Endothelial cell of umbilical vein (primary cell): ENCODE measurements around the gene WDFY3. TPM values are rescaled to one million over a fixed set of nuclear protein-coding genes. Genes with fewer than 3 reads are reported as not detected.

Source experiments
- BruUV-seq: library from RNA; stranded (reverse); fragments of 400-500 nt; replicated peaks from 2 replicates; lab custom pipeline; 2021; lab: Mats Ljungman, UMichigan
- CTCF ChIA-PET: fragments of 300-600, 350-600 bp; sonication (Branson Sonifier 250); formaldehyde crosslinking; loops from one replicate; lab custom pipeline; 2021; ENCODE audit warnings: antibody characterized with exemption, inconsistent platforms; lab: Charles Lee
- POLR2A ChIA-PET: fragments of 300-600, 350-600 bp; sonication (Branson Sonifier 250); formaldehyde crosslinking; loops from one replicate; lab custom pipeline; 2021; ENCODE audit warnings: antibody characterized with exemption, inconsistent platforms; lab: Charles Lee
- DNase-seq: peaks from one replicate; pipeline ENCODE4 v3.0.0-alpha.2; 2011; ENCODE audit warnings: low read depth, low spot score
- FAIRE-seq: peaks from 2 replicates; lab custom pipeline; 2011; peaks lifted over from hg19 to GRCh38; lab: Jason Lieb, UNC
- H2AFZ ChIP-seq: 2 replicates; pipeline ENCODE4 v1.6.0; 2012; ENCODE audit warnings: low read depth, low read length, control low read depth, inconsistent platforms
- H3K27ac ChIP-seq: 2 replicates; pipeline ENCODE4 v1.5.1; 2011; ENCODE audit warnings: low read depth, mild to moderate bottlenecking, control low read depth, low read length, moderate library complexity; ENCODE audit not compliant: insufficient read depth
- H3K27me3 ChIP-seq, 2 experiments: 2 replicates each; pipeline versions ENCODE4 v1.6.0 to v1.6.1; 2011; ENCODE audit warnings: low read length in 2 of 2, mixed read lengths in 1 of 2; ENCODE audit not compliant: control insufficient read depth in 2 of 2, insufficient read depth in 2 of 2
- H3K36me3 ChIP-seq, 2 experiments: 2 replicates in 1 of 2; 3 replicates in 1 of 2; pipeline ENCODE4 v1.5.1; 2011; ENCODE audit warnings: low read length in 2 of 2, mild to moderate bottlenecking in 1 of 2, moderate library complexity in 1 of 2; ENCODE audit not compliant: control insufficient read depth in 2 of 2, insufficient read depth in 2 of 2; ENCODE audit errors: extremely low read depth in 1 of 2
- H3K4me1 ChIP-seq: 3 replicates; pipeline ENCODE4 v1.5.1; 2011; ENCODE audit warnings: mild to moderate bottlenecking, low read length; ENCODE audit not compliant: control insufficient read depth, insufficient read depth; ENCODE audit errors: extremely low read depth
- H3K4me2 ChIP-seq: 2 replicates; pipeline ENCODE4 v1.6.1; 2011; ENCODE audit warnings: low read length, control low read depth, mixed read lengths; ENCODE audit not compliant: insufficient read depth
- H3K4me3 ChIP-seq, 3 experiments: fragments of 200-600 bp in 1 of 3; sonication (generic), shearing (Covaris generic) in 1 of 3; replicated peaks in 1 of 3; 2 replicates each; pipeline ENCODE4 v1.5.1; 2011 to 2016; ENCODE audit warnings: control low read depth in 3 of 3, low read length in 3 of 3, mild to moderate bottlenecking in 2 of 3, inconsistent platforms in 1 of 3, low read depth in 1 of 3, moderate library complexity in 1 of 3; ENCODE audit not compliant: insufficient read depth in 1 of 3
- H3K79me2 ChIP-seq: 2 replicates; pipeline ENCODE4 v1.6.0; 2012; ENCODE audit warnings: low read length, inconsistent platforms; ENCODE audit not compliant: control insufficient read depth, insufficient read depth
- H3K9ac ChIP-seq: replicated peaks from 2 replicates; pipeline ENCODE3; 2011; ENCODE audit warnings: low read length, control low read depth; ENCODE audit not compliant: insufficient read depth; ENCODE audit errors: extremely low read depth
- H3K9me1 ChIP-seq: replicated peaks from 3 replicates; pipeline ENCODE4 v1.6.0; 2011; ENCODE audit warnings: mild to moderate bottlenecking, low read length; ENCODE audit not compliant: control insufficient read depth, insufficient read depth; ENCODE audit errors: extremely low read depth
- H3K9me3 ChIP-seq: replicated peaks from 2 replicates; pipeline ENCODE4 v1.5.1; 2012; ENCODE audit warnings: low read length, inconsistent platforms; ENCODE audit not compliant: control insufficient read depth, insufficient read depth
- H4K20me1 ChIP-seq: replicated peaks from 2 replicates; pipeline ENCODE3; 2011; ENCODE audit warnings: mild to moderate bottlenecking, low read length; ENCODE audit not compliant: control insufficient read depth, insufficient read depth; ENCODE audit errors: extremely low read depth
- EZH2 ChIP-seq: IDR thresholded peaks from 2 replicates; pipeline ENCODE4 v1.6.1; 2012; ENCODE audit warnings: borderline replicate concordance, low read depth, mild to moderate bottlenecking, moderate library complexity, low read length, inconsistent platforms; ENCODE audit not compliant: severe bottlenecking
- FOS ChIP-seq: IDR thresholded peaks from 2 replicates; pipeline ENCODE4 v1.6.1; 2011; ENCODE audit warnings: mild to moderate bottlenecking, low read length, moderate library complexity, borderline replicate concordance; ENCODE audit not compliant: insufficient read depth
- GATA2 ChIP-seq: IDR thresholded peaks from 2 replicates; pipeline ENCODE4 v1.7.0; 2011; ENCODE audit warnings: low read depth, mild to moderate bottlenecking, moderate library complexity, mixed read lengths, low read length; ENCODE audit not compliant: insufficient read length, insufficient read depth
- JUN ChIP-seq: IDR thresholded peaks from 2 replicates; pipeline ENCODE4 v1.6.1; 2011; ENCODE audit warnings: borderline replicate concordance, low read depth; ENCODE audit not compliant: insufficient read length, insufficient read depth
- MYC ChIP-seq: IDR thresholded peaks from one replicate; pipeline ENCODE4 v1.6.1; 2011; ENCODE audit warnings: mild to moderate bottlenecking, low read depth, low read length
- POLR2A ChIP-seq: IDR thresholded peaks from 2 replicates; pipeline ENCODE4 v1.6.1; 2012; ENCODE audit warnings: low read depth, mild to moderate bottlenecking, control low read depth, low read length
- POLR2AphosphoS5 ChIP-seq: IDR thresholded peaks from 2 replicates; pipeline ENCODE4 v1.6.1; 2012; ENCODE audit warnings: low read depth, mild to moderate bottlenecking, control low read depth, low read length, moderate library complexity; ENCODE audit not compliant: insufficient read depth
- dilution Hi-C: fragments of 300-500 bp; cut with MboI; formaldehyde crosslinking; loops from one replicate; pipeline ENCODE4 v1.15.0; 2019; ENCODE audit warnings: low sequenced_read_pairs; ENCODE audit not compliant: extremely low pct_ligation_motif_present
- intact Hi-C: fragments of 100-400 bp; cut with micrococcal nuclease; formaldehyde crosslinking; loops from one replicate; pipeline ENCODE4 v1.10.0; 2022
- polyA plus RNA-seq, 4 experiments: library from polyadenylated mRNA; depleted of rRNA in 3 of 4; stranded (reverse) in 3 of 4; unstranded in 1 of 4; fragments of >200 nt; gene quantifications; 2 replicates each; pipeline versions ENCODE4 v1.2.1 to v1.2.3, GENCODE V29; 2011 to 2012; ENCODE audit warnings: missing spikeins in 1 of 4
- total RNA-seq: library from RNA; stranded (reverse); gene quantifications from 2 replicates; pipeline ENCODE4 v1.2.3, GENCODE V29; 2021
- TF ChIP-seq, protein P1 (sequence below): IDR thresholded peaks from 2 replicates; pipeline ENCODE4 v1.6.1; 2011; ENCODE audit not compliant: insufficient read depth, insufficient read length
- TF ChIP-seq, protein P2 (sequence below), 2 donors: IDR thresholded peaks; 1 replicate in 1 of 2; 2 replicates in 1 of 2; pipeline ENCODE4 v1.5.1; 2011; ENCODE audit warnings: low read length in 2 of 2, mild to moderate bottlenecking in 2 of 2, moderate library complexity in 2 of 2, control low read depth in 1 of 2, inconsistent platforms in 1 of 2, low read depth in 1 of 2; ENCODE audit not compliant: insufficient read depth in 1 of 2; ENCODE audit errors: extremely low read depth in 1 of 2

Gene WDFY3
- total and polyA plus RNA-seq, 2 donors (not counting 3 experiments of a cell fraction or from before 2014, with no cell fraction given), result 37.0 to 113 TPM

DNA sequence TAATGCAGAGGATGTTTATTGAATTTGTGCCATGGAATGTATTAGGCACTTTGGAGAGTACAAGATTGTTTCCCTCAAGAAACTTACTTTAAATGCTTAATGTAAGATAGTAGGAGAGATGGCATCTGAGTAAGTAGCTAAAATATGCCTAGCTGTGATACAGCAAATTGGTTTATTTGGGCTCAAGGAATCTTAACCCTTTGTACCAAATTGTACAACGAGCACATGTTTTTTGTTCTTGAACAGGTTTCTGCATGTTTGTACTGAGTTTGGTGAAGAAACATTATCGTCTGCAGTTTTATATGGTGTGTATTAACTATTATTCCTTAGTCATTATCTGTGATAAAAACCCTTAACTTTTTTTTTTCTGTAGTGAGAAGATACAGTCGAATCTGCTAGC is 334.9 kb downstream of the WDFY3 start:
- H3K79me2 ChIP-seq, result no peaks in the 10 kb centered on the region
- no peaks in the 10 kb centered on the region for H3K4me1 ChIP-seq
- TF ChIP-seq JUN (no peak), FOS (no peak)
- no peaks in the 10 kb centered on the region for H3K9me3 ChIP-seq
- CTCF ChIA-PET, result interaction anchor here (1.4 kb wide), 1 partner anchor 12 kb away, joined by 3 read pairs; no protein-coding TSS in a partner anchor
- intact Hi-C loops (no loop called here), dilution Hi-C loops (no loop called here)
- FAIRE-seq, result no peak
- no peaks in the 10 kb centered on the region for H4K20me1 ChIP-seq
- H3K27ac ChIP-seq, result no peak overlapping the region
- no peak overlapping the region for H3K4me3 ChIP-seq
- H3K9me1 ChIP-seq, result no peaks in the 10 kb centered on the region
- H3K27me3 ChIP-seq, result no peaks in the 10 kb centered on the region
- DNase-seq, result no peak
- H3K9ac ChIP-seq, result no peak overlapping the region
- POLR2A ChIA-PET, result no interaction called here
- no peaks in the 10 kb centered on the region for H3K36me3 ChIP-seq
- no peak overlapping the region for H2AFZ ChIP-seq
- H3K4me2 ChIP-seq, result no peak overlapping the region
- no TSS peak for BruUV-seq

DNA sequence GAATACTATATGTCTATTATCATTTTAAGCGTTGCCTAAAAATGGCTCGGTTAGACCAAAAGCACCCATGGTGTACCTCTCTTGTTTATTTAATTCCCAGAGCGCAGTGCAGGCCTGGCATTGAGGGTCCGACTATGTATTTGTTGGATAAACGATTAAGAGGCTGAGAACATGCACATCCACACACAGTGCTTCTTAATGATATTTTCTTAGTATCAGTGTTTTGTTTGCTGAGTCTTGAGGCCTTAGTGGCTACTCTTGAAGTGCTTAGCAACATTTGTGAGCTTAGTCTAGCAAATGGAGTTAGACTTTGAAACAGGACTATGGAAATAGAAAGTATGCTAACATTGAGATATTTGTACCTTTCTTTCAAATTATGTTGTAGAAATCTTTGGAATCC is 339.8 kb downstream of the WDFY3 start:
- intact Hi-C loops, result no loop called here
- dilution Hi-C loops, result no loop called here
- H3K4me3 ChIP-seq, result no peak overlapping the region

More for the DNA sequence above, 339.8 kb downstream of the WDFY3 start:
- no peak overlapping the region for H3K4me2 ChIP-seq
- no peaks in the 10 kb centered on the region for H3K27me3 ChIP-seq
- no peaks in the 10 kb centered on the region for H3K36me3 ChIP-seq
- DNase-seq (no peak), FAIRE-seq (no peak)
- H3K9me1 ChIP-seq, result no peaks in the 10 kb centered on the region
- no peak overlapping the region for H2AFZ ChIP-seq
- H3K4me1 ChIP-seq, result no peaks in the 10 kb centered on the region
- BruUV-seq, result no TSS peak
- no peak overlapping the region for H3K27ac ChIP-seq
- TF ChIP-seq, protein P1, sequence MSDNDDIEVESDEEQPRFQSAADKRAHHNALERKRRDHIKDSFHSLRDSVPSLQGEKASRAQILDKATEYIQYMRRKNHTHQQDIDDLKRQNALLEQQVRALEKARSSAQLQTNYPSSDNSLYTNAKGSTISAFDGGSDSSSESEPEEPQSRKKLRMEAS, result no peak
- TF ChIP-seq JUN (no peak), POLR2A (no peak), FOS (no peak), POLR2AphosphoS5 (no peak), EZH2 (no peak), GATA2 (no peak), MYC (no peak)
- TF ChIP-seq, protein P2, sequence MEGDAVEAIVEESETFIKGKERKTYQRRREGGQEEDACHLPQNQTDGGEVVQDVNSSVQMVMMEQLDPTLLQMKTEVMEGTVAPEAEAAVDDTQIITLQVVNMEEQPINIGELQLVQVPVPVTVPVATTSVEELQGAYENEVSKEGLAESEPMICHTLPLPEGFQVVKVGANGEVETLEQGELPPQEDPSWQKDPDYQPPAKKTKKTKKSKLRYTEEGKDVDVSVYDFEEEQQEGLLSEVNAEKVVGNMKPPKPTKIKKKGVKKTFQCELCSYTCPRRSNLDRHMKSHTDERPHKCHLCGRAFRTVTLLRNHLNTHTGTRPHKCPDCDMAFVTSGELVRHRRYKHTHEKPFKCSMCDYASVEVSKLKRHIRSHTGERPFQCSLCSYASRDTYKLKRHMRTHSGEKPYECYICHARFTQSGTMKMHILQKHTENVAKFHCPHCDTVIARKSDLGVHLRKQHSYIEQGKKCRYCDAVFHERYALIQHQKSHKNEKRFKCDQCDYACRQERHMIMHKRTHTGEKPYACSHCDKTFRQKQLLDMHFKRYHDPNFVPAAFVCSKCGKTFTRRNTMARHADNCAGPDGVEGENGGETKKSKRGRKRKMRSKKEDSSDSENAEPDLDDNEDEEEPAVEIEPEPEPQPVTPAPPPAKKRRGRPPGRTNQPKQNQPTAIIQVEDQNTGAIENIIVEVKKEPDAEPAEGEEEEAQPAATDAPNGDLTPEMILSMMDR (IDR thresholded peaks at IDR 0.05; ENCODE audit: extremely low read depth in 1 of 2, insufficient read depth in 1 of 2, low read depth in 1 of 2, low read length in 2 of 2), result no peak
- POLR2A ChIA-PET, result no interaction called here
- no peaks in the 10 kb centered on the region for H3K79me2 ChIP-seq
- CTCF ChIA-PET, result no interaction called here
- H3K9ac ChIP-seq, result no peak overlapping the region
- no peaks in the 10 kb centered on the region for H4K20me1 ChIP-seq
- H3K9me3 ChIP-seq, result no peaks in the 10 kb centered on the region
